K562 (cell line): ENCODE data around the gene CLCN1. TPM values are rescaled to one million over a fixed set of nuclear protein-coding genes. Genes with fewer than 3 reads are reported as not detected.

Experiments used
- ATAC-seq: fragments of 200-7000 bp; cut with Tn5 transposase; 3 replicates; pipeline ENCODE4 v1.9.1; 2020; ENCODE audit warnings: moderate library complexity
- BruUV-seq: library from RNA; stranded (reverse); fragments of 400-500 nt; replicated peaks from 2 replicates; lab custom pipeline; 2021; lab: Mats Ljungman, UMichigan
- CTCF ChIA-PET: fragments of 300-600 bp; formaldehyde crosslinking; extraction: SDS; loops from one replicate; lab custom pipeline; 2021; ENCODE audit warnings: low intra/inter-chr PET ratio; lab: Yijun Ruan, JAX
- POLR2A ChIA-PET: fragments of 300-600, 350-650 bp; sonication (Branson Sonifier 250); formaldehyde crosslinking; extraction: SDS; loops from one replicate; lab custom pipeline; 2021; ENCODE audit warnings: antibody characterized with exemption, inconsistent platforms; lab: Yijun Ruan, JAX
- DNase-seq, 4 experiments: peaks; one replicate each; pipeline versions ENCODE4 v3.0.0 to v3.0.0-alpha.2; 2011 to 2018; ENCODE audit warnings: low spot score in 3 of 4, mixed read lengths in 3 of 4; ENCODE audit errors: extremely low read depth in 1 of 4
- FAIRE-seq: peaks from 2 replicates; lab custom pipeline; 2011; peaks lifted over from hg19 to GRCh38; lab: Jason Lieb, UNC
- H2AFZ ChIP-seq: 2 replicates; pipeline ENCODE4 v1.6.0; 2011; ENCODE audit warnings: low read depth, low read length, control low read depth, inconsistent platforms
- H3K27ac ChIP-seq: fragments of 200-600 bp; 3 replicates; pipeline ENCODE4 v1.8.0; 2011; ENCODE audit warnings: low read depth, mild to moderate bottlenecking, control low read depth, inconsistent platforms, low read length, moderate library complexity, mixed read lengths; ENCODE audit errors: extremely low read depth
- H3K27me3 ChIP-seq, 2 experiments: fragments of 300-600 bp in 1 of 2; 2 replicates in 1 of 2; 3 replicates in 1 of 2; pipeline versions ENCODE4 v1.6.0 to v1.8.0; 2011; ENCODE audit warnings: inconsistent platforms in 2 of 2, low read length in 2 of 2, mild to moderate bottlenecking in 1 of 2, mixed read lengths in 1 of 2, moderate library complexity in 1 of 2; ENCODE audit not compliant: control insufficient read depth in 2 of 2, insufficient read depth in 2 of 2
- H3K36me3 ChIP-seq: fragments of 300-600 bp; 3 replicates; pipeline ENCODE4 v1.8.0; 2011; ENCODE audit warnings: mild to moderate bottlenecking, low read length, inconsistent platforms; ENCODE audit not compliant: control insufficient read depth, insufficient read depth
- H3K4me1 ChIP-seq, 2 experiments: fragments of 200-600 bp in 1 of 2; replicated peaks in 1 of 2; 2 replicates in 1 of 2; 3 replicates in 1 of 2; pipeline versions ENCODE4 v1.5.1 to v1.8.0; 2011; ENCODE audit warnings: inconsistent platforms in 2 of 2, low read length in 2 of 2, mild to moderate bottlenecking in 1 of 2, mixed read lengths in 1 of 2, moderate library complexity in 1 of 2; ENCODE audit not compliant: control insufficient read depth in 2 of 2, insufficient read depth in 2 of 2
- H3K4me2 ChIP-seq: 2 replicates; pipeline ENCODE4 v1.6.1; 2011; ENCODE audit warnings: low read length, control low read depth, inconsistent platforms, mixed read lengths; ENCODE audit not compliant: insufficient read depth
- H3K4me3 ChIP-seq: fragments of 200-600 bp; sonication (generic), shearing (Covaris generic); 2 replicates; pipeline ENCODE4 v1.5.1; 2016; ENCODE audit warnings: control low read depth, inconsistent platforms
- H3K79me2 ChIP-seq: fragments of 200-600 bp; 3 replicates; pipeline ENCODE4 v1.8.0; 2011; ENCODE audit warnings: low read length, inconsistent platforms; ENCODE audit not compliant: control insufficient read depth, insufficient read depth
- H3K9ac ChIP-seq, 2 experiments: 2 replicates each; pipeline versions ENCODE4 v1.6.0 to v1.6.1; 2011; ENCODE audit warnings: low read depth in 2 of 2, low read length in 2 of 2, control low read depth in 1 of 2, inconsistent platforms in 1 of 2, mild to moderate bottlenecking in 1 of 2, mixed read lengths in 1 of 2; ENCODE audit not compliant: insufficient read depth in 1 of 2
- H3K9me1 ChIP-seq: one replicate; pipeline ENCODE4 v1.6.0; 2011; ENCODE audit warnings: inconsistent platforms, mild to moderate bottlenecking, low read length, moderate library complexity; ENCODE audit not compliant: control insufficient read depth, insufficient read depth
- H3K9me3 ChIP-seq: replicated peaks from 2 replicates; pipeline ENCODE4 v1.5.1; 2011; ENCODE audit warnings: low read depth, low read length, inconsistent platforms; ENCODE audit not compliant: control insufficient read depth, insufficient read depth
- H4K20me1 ChIP-seq: replicated peaks from 2 replicates; pipeline ENCODE4 v1.6.1; 2011; ENCODE audit warnings: low read length, inconsistent platforms, mixed read lengths; ENCODE audit not compliant: control insufficient read depth, insufficient read depth
- CREBBP ChIP-seq: IDR thresholded peaks from one replicate; pipeline ENCODE4 v1.6.1; 2012; ENCODE audit warnings: low read depth, mild to moderate bottlenecking, control low read depth, inconsistent platforms, low read length
- SUPT5H ChIP-seq: fragments of 450-650 bp; IDR thresholded peaks from 2 replicates; pipeline ENCODE4 v1.6.1; 2016
- ZBTB33 ChIP-seq: sonication (generic); formaldehyde crosslinking; IDR thresholded peaks from 2 replicates; pipeline ENCODE4 v1.8.1; 2023; ENCODE audit warnings: mild to moderate bottlenecking, missing genetic modification reagents
- ZNF584 ChIP-seq: fragments of 200-800 bp; sonication (Bioruptor generic); IDR thresholded peaks from 2 replicates; pipeline ENCODE4 v1.6.1; 2016; ENCODE audit warnings: low read depth, mild to moderate bottlenecking, missing genetic modification characterization, missing compliant biosample characterization
- WGBS: fragments of 100-300 bp; shearing (Covaris generic); methylation state at CpG from one replicate; pipeline ENCODE4 v1.1.6; 2016; ENCODE audit warnings: low coverage, mixed read lengths; ENCODE audit not compliant: insufficient coverage; ENCODE audit errors: missing lambda C conversion rate; 5-methylcytosine and 5-hydroxymethylcytosine counted together
- in situ Hi-C: fragments of 300-500 bp; cut with MboI; formaldehyde crosslinking; loops from 4 replicates; pipeline ENCODE4 v1.15.0; 2018; ENCODE audit warnings: inconsistent platforms, mixed read lengths
- intact Hi-C: fragments of 100-400 bp; cut with micrococcal nuclease; formaldehyde crosslinking; loops from 2 replicates; pipeline ENCODE4 v1.14.2; 2022
- polyA plus RNA-seq, 8 experiments: library from polyadenylated mRNA; depleted of rRNA in 4 of 8; stranded (reverse) in 5 of 8; unstranded in 3 of 8; fragments of >200 nt; fragmentation: Nextera tagmentation in 2 of 8; fragmentation: Illumina TruSeq in 1 of 8; extraction: Ambion mirVana in 2 of 8; extraction: Trizol in 1 of 8; gene quantifications; 2 replicates each; pipeline versions ENCODE4 v1.2.1 to v1.2.3, GENCODE V29; 2011 to 2014; ENCODE audit warnings: inconsistent platforms in 1 of 8, missing spikeins in 1 of 8
- total RNA-seq, 7 experiments: library from RNA; depleted of rRNA in 6 of 7; stranded (reverse); fragments of >200 nt in 6 of 7; fragmentation: Illumina TruSeq in 2 of 7; extraction: Trizol in 2 of 7; gene quantifications; 2 replicates each; pipeline versions ENCODE4 v1.2.1 to v1.2.3, GENCODE V29; 2011 to 2021; ENCODE audit warnings: low replicate concordance in 1 of 7

CLCN1 gene
- total and polyA plus RNA-seq, 9 of the 15 experiments (the other 6 are each of a cell fraction or from before 2014, with no cell fraction given) = 0.01 to 0.11 (median 0.04) TPM; not detected in 4

GRCh38 chr7:143300959-143301935 is 14.7 kb upstream of the CLCN1 start:
- FAIRE-seq (no peak), ATAC-seq (no peak), DNase-seq (no peak)
- no peaks in the 10 kb centered on the region for H3K27me3 ChIP-seq
- TF ChIP-seq CREBBP (peak; percentile 51), SUPT5H (0 out of 2 replicates have a peak, but pooled peaks have one; percentile 32), ZBTB33 (CRISPR knock-in tag) (peak; percentile 1; the same call in 1 of the 2 replicates), ZNF584 (CRISPR knock-in tag) (no peak)
- H3K4me3 ChIP-seq = no peak overlapping the region
- POLR2A ChIA-PET = interaction anchor here (0.8 to 1.3 kb wide), 4 partner anchors 8 to 154 kb away, joined by 3 to 4 read pairs (median 3); no protein-coding TSS in a partner anchor
- no peak overlapping the region for H3K27ac ChIP-seq
- H3K9ac ChIP-seq = no peak overlapping the region
- peaks cover 95% of the 10 kb centered on the region for H3K36me3 ChIP-seq
- H3K4me1 ChIP-seq = peaks cover 0 to 7% of the 10 kb centered on the region in 2 experiments; a peak in 2 of 5 replicates
- H3K79me2 ChIP-seq = 0 out of 3 replicates have a peak, but pooled peaks cover 10% of the 10 kb centered on the region
- H3K9me1 ChIP-seq = no peaks in the 10 kb centered on the region
- WGBS = 93% methylated on average over 8 of the region's 8 CpGs
- no peak overlapping the region for H3K4me2 ChIP-seq
- BruUV-seq = no TSS peak
- no peaks in the 10 kb centered on the region for H3K9me3 ChIP-seq
- intact Hi-C loops (no loop called here), in situ Hi-C loops (loop anchor here (10.0 kb wide), 2 partner anchors 56 to 286 kb away; no protein-coding TSS in a partner anchor)
- H4K20me1 ChIP-seq = peaks cover 12% of the 10 kb centered on the region; the same call in 1 of the 2 replicates
- no peak overlapping the region for H2AFZ ChIP-seq
- CTCF ChIA-PET = interaction anchor here (1.2 kb wide), 1 partner anchor 60 kb away, joined by 4 read pairs; no protein-coding TSS in a partner anchor
